H1 (cell line): Measurements from ENCODE around the gene PATJ. TPM values are rescaled to one million over a fixed set of nuclear protein-coding genes. Genes with fewer than 3 reads are reported as not detected.

Experiments
- MAFK ChIP-seq: IDR thresholded peaks from 2 replicates; pipeline ENCODE4 v1.6.1; 2012; ENCODE audit warnings: low read depth, mild to moderate bottlenecking, improper control_type of control experiment, low read length
- NRF1 ChIP-seq: IDR thresholded peaks from 2 replicates; pipeline ENCODE4 v1.6.1; 2011; ENCODE audit warnings: mild to moderate bottlenecking, low read depth, low read length, improper control_type of control experiment
- POLR2A ChIP-seq, 2 experiments: IDR thresholded peaks; 1 replicate in 1 of 2; 2 replicates in 1 of 2; pipeline ENCODE4 v1.6.1; 2011; ENCODE audit warnings: low read depth in 2 of 2, low read length in 2 of 2, mild to moderate bottlenecking in 2 of 2; ENCODE audit errors: control extremely low read depth in 1 of 2
- YY1 ChIP-seq: IDR thresholded peaks from 2 replicates; pipeline ENCODE4 v1.6.1; 2011; ENCODE audit warnings: low read depth, mild to moderate bottlenecking, low read length
- polyA plus RNA-seq, 7 experiments: library from polyadenylated mRNA; depleted of rRNA in 3 of 7; stranded (reverse) in 5 of 7; unstranded in 2 of 7; fragments of >200 nt in 5 of 7; fragments of 200-250 nt in 2 of 7; gene quantifications; 1 replicate in 5 of 7; 2 replicates in 1 of 7; 4 replicates in 1 of 7; pipeline versions ENCODE4 v1.2.1 to v1.2.3, GENCODE V29; 2011 to 2013; ENCODE audit warnings: missing spikeins in 2 of 7, mixed read lengths in 2 of 7
- total RNA-seq: library from RNA; stranded (reverse); fragmentation: NEBNext Ultra II Directional; extraction: Animal tissue kit (Norgen Biotek cat#: 25700); gene quantifications from 2 replicates; pipeline ENCODE4 v1.2.1, GENCODE V29; 2021

The PATJ gene
- total and polyA plus RNA-seq, 2 of the 8 experiments (the other 6 are each of a cell fraction or from before 2014, with no cell fraction given): 8.2 to 55.6 TPM

DNA sequence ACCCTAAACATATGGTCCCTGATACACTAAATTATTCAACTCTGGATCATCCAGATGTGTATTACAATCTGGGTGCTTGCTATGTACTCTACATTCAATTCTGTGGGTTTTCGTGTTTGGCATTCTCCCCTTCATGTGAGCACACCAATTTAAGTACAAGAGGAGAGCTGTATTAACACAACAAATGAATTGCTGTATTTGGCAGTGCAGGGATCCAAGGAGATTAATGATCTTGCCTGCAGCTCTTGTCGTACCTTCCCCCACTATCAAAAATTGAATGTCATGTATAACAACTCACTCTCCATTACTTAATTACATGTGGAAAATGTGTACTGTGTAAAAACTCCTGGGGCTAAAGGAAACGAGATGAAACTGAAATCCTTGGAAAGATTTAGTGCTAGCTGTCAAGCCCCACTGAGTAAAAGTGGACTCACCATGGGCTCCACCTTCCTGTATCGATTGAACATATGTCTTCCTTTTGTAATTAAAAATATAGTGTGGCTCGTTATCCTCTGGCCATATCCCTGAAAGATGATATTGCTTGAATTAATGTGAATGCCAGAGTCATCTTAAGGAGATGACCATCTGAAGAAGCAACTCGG lies 280.2 kb downstream of the PATJ start (continued):
- TF ChIP-seq YY1 (no peak), NRF1 (no peak), MAFK (no peak), POLR2A (IDR thresholded peaks at IDR 0.05; ENCODE audit: control extremely low read depth in 1 of 2, low read depth in 2 of 2, low read length in 2 of 2) (no peak)
- TF ChIP-seq, all 59 proteins: peak for 0
